NOMO-1 (cell line): ENCODE data around the gene TENT4B.

Source experiments
- DNase-seq, 2 experiments: peaks; one replicate each; lab custom pipeline; 2025; ENCODE audit not compliant: unreplicated experiment in 2 of 2; lab: John Stamatoyannopoulos, UW

TENT4B gene

GRCh38 chr16:50252082-50252611 lies 99.0 kb downstream of the TENT4B start:
- no peak for DNase-seq

GRCh38 chr16:50252874-50253513 lies 99.9 kb downstream of the TENT4B start:
- DNase-seq = no peak

GRCh38 chr16:50253514-50253910 lies 100.4 kb downstream of the TENT4B start:
- no peak for DNase-seq

- no peak for DNase-seq
Measured at GRCh38 chr16:50254072-50254471, 101.0 kb downstream of the TENT4B start.

- no peak for DNase-seq
Measured at GRCh38 chr16:50255538-50255937, 102.4 kb downstream of the TENT4B start.

GRCh38 chr16:50256604-50257003 lies 103.5 kb downstream of the TENT4B start:
- DNase-seq = no peak

- DNase-seq = no peak
Measured at GRCh38 chr16:50257876-50258275, 104.8 kb downstream of the TENT4B start.

GRCh38 chr16:50259334-50260205 lies 106.5 kb downstream of the TENT4B start:
- no peak for DNase-seq

GRCh38 chr16:50260206-50261159 lies 107.4 kb downstream of the TENT4B start:
- DNase-seq = no peak

- no peak for DNase-seq
Measured at GRCh38 chr16:50261160-50261706, 108.1 kb downstream of the TENT4B start.

- DNase-seq = no peak
Measured at GRCh38 chr16:50261707-50262235, 108.7 kb downstream of the TENT4B start.

GRCh38 chr16:50263060-50263909 lies 110.2 kb downstream of the TENT4B start:
- DNase-seq = no peak

- DNase-seq = no peak
Measured at GRCh38 chr16:50263940-50264929, 111.1 kb downstream of the TENT4B start.

GRCh38 chr16:50265260-50265659 lies 112.2 kb downstream of the TENT4B start:
- peak in 1 of 2 experiments; percentile 11 for DNase-seq

GRCh38 chr16:50265716-50266336 lies 112.7 kb downstream of the TENT4B start:
- DNase-seq = no peak

- peak; percentile 78 for DNase-seq
Measured at GRCh38 chr16:50266337-50267091, 113.4 kb downstream of the TENT4B start, which contains the start of gene ADCY7. ADCY7 (plus strand) TSS chr16:50266551; CDS start chr16:50288180, 21,629 bp downstream.

- no peak for DNase-seq
Measured at GRCh38 chr16:50267151-50267631, 114.1 kb downstream of the TENT4B start.
